HG03135 (cell line): ENCODE data around the gene EIF4EBP2.

Source experiments
- ATAC-seq: cut with Tn5 transposase; IDR thresholded peaks from one replicate; pipeline ENCODE4 v1.9.1; 2021; ENCODE audit warnings: mild to moderate bottlenecking, moderate library complexity; ENCODE audit not compliant: unreplicated experiment

The EIF4EBP2 gene, protein sequence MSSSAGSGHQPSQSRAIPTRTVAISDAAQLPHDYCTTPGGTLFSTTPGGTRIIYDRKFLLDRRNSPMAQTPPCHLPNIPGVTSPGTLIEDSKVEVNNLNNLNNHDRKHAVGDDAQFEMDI

GRCh38 chr10:70404036-70404786 is at the start of gene EIF4EBP2:
EIF4EBP2 (plus strand) TSS chr10:70404145; CDS start chr10:70404402, 257 bp downstream.
- ATAC-seq = peak; percentile 86

- peak; percentile 17 for ATAC-seq
Measured at GRCh38 chr10:70354556-70354955, 49.4 kb upstream of the EIF4EBP2 start.

- peak; percentile 66 for ATAC-seq
Measured at GRCh38 chr10:70355051-70356021, 48.6 kb upstream of the EIF4EBP2 start.

DNA sequence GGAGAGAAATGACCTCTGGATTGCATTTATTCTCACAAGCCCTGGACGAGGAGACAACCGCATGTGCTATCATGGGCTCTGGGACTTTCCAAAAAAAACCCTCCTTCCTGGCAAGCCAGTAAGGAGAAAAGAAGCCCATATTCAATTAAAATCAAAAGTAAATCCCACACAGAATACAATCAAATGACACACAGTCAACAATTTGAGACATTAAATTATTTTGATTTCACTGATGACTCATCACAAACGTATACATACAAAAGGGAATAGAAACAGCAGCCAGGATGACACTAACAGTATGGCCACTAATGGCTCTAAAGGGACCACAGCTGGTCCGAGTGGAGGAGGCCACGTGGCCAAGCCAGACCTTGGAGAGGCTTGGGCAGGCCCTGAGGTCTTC is 46.4 kb upstream of the EIF4EBP2 start:
- ATAC-seq = no peak

GRCh38 chr10:70358446-70358845 is 45.5 kb upstream of the EIF4EBP2 start:
- no peak for ATAC-seq

DNA sequence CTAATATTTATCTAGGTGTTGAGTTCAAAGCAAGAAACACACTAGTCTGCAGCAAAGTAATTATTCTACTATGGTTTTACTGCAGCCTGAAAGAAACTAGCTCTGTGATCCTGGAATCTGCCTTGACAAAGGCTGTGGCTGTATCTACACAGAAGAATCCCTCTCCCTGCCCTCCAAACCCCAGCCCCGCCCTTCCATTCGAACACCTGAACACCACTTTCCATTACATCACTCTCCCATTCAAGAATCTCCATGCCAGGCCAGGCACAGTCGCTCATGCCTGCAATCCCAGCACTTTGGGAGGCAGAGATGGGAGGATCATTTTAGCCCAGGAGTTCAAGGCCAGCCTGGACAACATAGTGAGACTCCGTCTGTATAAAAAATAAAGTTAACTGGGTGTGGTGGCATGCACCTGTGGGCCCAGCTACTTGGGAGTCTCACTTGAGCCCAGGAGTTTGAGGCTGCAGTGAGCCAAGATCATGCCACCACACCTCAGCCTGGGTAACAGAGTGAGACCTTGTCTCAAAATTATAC is 44.9 kb upstream of the EIF4EBP2 start:
- no peak for ATAC-seq

DNA sequence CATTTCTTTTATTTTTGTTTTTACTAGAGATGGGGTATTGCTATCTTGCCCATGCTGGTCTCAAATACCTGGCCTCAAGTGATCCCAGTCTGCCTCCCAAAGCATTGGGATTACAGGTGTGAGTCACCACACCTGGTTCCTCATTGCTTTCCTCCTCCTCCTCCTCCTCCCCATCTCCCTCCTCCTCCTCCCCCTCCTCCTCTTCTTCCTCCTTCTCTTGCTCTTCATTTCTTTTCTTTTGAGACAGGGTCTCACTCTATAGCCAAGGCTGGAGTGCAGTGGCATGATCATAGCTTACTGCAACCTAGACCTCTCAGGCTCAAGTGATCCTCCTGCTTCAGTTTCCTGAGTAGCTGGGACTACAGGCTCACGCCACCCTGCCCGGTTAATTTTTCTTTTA is 43.7 kb upstream of the EIF4EBP2 start:
- no peak for ATAC-seq

GRCh38 chr10:70362328-70362727 is 41.6 kb upstream of the EIF4EBP2 start:
- no peak for ATAC-seq

- no peak for ATAC-seq
Measured at GRCh38 chr10:70363292-70363691, 40.7 kb upstream of the EIF4EBP2 start.

DNA sequence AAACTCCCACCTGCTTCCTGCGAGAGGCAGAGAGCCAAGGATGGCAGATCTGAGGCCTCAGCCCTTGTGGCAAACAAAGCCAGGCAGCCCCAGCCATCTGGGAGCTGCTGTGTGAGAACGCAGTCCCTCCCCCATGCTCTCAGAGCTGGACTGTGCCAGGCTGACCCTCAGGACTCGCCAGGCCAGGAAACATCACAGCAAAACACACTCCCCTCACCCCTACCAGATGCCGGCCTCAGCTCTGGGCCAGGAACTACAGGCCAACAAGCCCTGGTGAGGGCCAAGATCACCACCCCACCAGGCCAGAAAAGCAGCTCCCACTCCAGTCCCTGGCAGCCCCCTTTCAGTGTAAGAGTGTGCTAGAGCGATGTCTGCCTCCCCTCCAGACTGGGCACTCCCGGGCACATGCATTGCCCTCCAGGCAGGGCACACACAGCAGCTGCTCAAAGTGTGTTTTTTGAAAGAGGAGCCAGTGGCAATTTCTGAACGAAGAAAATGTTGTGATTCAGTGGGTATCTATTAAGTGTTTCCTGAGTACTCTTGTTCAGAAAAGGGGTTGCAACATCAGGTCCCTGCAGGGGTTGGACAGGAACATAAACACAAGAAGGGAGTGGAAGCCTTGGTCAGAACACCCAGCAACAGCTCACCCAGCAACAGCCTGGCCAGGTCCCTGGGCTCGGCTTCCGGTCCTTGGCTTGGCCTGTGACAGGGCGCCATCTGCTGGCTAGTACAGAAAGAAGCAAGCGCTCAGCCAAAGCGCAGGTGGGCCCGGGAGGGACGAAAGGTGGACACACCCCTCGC is 39.8 kb upstream of the EIF4EBP2 start:
- ATAC-seq = peak; percentile 92

DNA sequence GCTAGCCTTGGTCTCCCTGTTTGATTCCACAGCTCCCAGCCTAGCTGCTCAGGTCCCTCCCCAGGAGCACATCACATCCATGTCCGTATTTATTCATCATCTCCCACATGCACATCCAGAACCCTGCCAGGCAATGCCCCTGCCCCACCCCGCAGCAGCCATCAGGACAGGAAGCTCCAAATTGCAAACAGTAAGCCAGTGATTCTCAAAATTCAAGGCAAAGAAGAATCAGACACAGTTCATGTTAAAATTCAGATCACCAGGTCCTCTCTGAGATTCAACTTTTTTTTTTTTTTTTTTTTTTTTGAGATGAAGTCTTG is 39.2 kb upstream of the EIF4EBP2 start:
- ATAC-seq = no peak

GRCh38 chr10:70367195-70367796 is 36.6 kb upstream of the EIF4EBP2 start:
- no peak for ATAC-seq

DNA sequence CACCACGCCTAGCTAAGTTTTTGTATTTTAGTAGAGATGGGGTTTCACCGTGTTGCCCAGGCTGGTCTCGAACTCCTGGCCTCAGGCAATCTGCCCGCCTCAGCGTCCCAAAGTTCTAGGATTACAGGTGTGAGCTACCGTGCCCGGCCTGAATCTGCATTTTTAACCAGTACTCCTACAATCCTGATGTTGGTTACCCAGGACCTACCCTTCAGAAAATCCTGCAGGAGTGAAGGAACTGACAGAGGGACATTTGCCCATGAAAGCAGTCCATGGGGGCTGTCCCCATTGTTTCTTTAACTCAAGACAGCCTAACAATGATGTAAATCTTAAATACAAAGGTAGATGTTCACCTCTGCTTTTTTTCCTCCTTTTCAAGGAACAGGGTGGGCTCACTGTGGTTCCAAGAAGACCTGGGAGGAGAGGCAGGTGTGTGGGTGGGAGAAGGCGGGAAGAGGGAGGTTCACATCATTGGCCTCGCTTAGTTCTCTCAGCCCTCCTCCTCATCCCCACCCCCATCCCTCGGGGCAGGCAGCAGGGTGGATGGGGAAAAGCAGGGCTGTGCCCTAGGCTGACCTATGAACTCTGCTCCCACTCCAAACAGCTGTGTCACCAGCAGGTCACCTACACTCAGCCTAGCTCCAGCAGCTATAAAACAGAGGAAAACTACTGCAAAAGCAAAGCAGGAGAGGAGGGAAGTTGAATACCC is 35.0 kb upstream of the EIF4EBP2 start:
- no peak for ATAC-seq

- ATAC-seq = no peak
Measured at GRCh38 chr10:70369498-70370018, 34.4 kb upstream of the EIF4EBP2 start.

DNA sequence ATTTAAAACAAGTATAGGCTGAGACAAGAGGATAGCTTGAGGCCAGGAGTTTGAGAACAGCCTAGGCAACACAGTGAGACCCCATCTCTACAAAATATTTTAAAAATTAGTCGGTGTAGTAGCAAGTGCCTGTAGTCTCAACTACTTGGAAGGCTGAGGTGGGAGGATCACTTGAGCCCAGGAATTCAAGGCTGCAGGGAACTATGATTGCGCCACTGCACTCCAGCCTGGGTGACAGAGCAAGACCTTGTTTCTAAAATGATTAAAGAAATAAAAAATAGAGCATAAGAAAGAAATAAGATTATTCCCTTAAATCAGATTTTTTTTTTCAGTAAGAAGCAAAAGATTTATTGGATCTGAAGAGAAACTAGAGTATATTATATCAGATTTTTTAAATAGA is 33.2 kb upstream of the EIF4EBP2 start:
- no peak for ATAC-seq

DNA sequence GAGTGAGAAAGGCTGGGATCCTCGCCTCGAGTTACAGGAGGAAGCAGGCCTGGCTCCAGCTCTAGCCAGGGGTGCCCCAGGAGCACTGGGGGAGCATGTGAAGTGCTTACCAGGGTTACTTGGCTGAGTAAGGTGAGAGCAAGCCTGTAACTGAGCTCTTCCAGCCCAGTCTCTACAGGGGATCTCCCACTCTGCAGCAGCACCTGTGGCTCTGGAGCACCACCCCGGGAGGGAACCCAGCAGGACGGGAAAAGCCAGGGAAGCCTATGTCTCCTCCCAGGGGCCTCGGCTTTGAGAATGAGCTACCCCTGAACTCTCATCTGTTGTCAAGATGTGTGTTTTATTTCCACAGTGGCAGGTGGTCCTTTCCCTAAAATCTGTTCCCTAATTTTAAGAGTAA is 32.1 kb upstream of the EIF4EBP2 start:
- ATAC-seq = no peak

DNA sequence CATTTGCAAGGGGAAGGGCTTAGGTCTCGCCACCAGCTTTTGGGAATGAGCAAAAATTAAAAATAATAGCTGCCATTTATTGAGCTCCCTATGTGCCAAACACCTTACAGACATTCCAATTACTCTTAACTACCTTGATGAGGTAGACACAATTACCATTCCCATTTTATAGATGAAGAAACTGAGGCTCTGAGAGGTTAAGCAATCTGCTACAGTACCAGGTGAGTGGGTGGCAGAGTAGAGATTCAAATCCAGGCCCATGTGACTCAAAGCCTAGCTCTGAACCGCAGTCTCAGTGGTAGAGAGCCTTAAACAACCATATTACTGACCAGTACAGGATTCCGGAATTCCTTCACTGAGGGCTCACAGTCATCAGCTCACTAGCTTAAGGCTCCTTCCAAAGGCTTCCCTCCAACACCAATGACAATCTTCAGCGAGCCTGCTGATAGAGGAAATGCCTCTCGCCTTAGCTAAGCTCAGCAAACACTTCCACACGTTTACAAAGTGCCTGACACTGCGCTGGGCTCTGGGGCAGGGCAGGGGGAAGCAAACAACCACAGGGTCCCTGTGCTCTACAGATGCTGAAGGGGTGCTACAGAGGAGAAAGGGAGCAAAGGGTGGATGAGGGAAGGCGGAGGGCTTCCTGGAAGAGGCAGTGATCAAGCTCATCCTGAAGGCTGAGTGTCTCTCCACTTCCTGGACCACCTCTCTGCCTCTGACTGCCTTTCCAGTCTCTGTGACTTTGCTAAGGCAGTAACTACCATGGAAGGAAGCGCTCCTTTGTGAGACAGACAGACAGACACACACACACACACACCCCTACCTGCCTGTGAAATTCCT is 28.9 kb upstream of the EIF4EBP2 start:
- no peak for ATAC-seq
